ENCODE results near the gene SLC22A25. TPM values are rescaled to one million over a fixed set of nuclear protein-coding genes. Genes with fewer than 3 reads are reported as not detected.

Gene SLC22A25
- total RNA-seq, 1 donor from 2014 or later = not detected

DNA sequence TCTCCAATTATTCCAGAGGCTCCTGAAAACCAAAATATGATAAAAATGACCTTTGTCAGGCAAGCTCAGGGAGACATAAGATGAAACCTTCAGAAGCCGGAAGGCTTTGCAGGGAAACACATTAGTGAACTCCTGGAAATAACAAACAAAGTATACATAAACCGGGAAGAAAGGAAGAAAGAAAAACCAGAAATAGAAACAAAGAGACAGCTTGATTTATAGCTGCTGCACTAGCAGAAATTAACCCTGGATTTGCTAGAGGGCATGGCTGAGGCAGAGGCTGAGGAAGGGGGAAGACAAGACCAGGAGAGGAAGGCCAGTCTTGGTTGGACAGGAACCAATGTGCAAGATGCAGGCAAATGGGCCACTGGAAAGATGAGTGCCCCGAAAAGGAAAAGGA is 33.3 kb downstream of the SLC22A25 start:
- Mint-ChIP-seq H3K27me3 (peaks cover 25% of the 10 kb centered on the region), H3K36me3 (ENCODE audit: low read depth) (no peaks in the 10 kb centered on the region), H3K9me3 (no peaks in the 10 kb centered on the region), H3K4me1 (no peaks in the 10 kb centered on the region), H3K27ac (no peak overlapping the region), H3K4me3 (no peak overlapping the region)
- POLR2A ChIA-PET = no interaction called here
- intact Hi-C loops (cut with micrococcal nuclease) = loop anchor here (5.0 kb wide), 1 partner anchor 173 kb away; no protein-coding TSS in a partner anchor
- ATAC-seq (ENCODE audit: low read depth) (no peak), DNase-seq (no peak)
- CTCF ChIA-PET = no interaction called here
- TF ChIP-seq, protein P1, sequence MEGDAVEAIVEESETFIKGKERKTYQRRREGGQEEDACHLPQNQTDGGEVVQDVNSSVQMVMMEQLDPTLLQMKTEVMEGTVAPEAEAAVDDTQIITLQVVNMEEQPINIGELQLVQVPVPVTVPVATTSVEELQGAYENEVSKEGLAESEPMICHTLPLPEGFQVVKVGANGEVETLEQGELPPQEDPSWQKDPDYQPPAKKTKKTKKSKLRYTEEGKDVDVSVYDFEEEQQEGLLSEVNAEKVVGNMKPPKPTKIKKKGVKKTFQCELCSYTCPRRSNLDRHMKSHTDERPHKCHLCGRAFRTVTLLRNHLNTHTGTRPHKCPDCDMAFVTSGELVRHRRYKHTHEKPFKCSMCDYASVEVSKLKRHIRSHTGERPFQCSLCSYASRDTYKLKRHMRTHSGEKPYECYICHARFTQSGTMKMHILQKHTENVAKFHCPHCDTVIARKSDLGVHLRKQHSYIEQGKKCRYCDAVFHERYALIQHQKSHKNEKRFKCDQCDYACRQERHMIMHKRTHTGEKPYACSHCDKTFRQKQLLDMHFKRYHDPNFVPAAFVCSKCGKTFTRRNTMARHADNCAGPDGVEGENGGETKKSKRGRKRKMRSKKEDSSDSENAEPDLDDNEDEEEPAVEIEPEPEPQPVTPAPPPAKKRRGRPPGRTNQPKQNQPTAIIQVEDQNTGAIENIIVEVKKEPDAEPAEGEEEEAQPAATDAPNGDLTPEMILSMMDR (IDR thresholded peaks at IDR 0.05) = no peak

Other genes starting within 250 kb of the SLC22A25 start
- gene SLC22A8, start 227.8 kb downstream of the SLC22A25 start, total RNA-seq = not detected in 2 replicates
- not detected in 2 replicates for gene SLC22A24, start 99.4 kb downstream of the SLC22A25 start, total RNA-seq
- not detected in 2 replicates for gene SLC22A9, start 126.2 kb upstream of the SLC22A25 start, total RNA-seq
- not detected in 2 replicates for gene PLAAT5, start 247.6 kb upstream of the SLC22A25 start, total RNA-seq